HEK293 (cell line): ENCODE measurements around the gene ATG10.

ENCODE experiments used
- CTCF ChIA-PET: fragments of 350-600 bp; formaldehyde crosslinking; extraction: SDS; loops from one replicate; lab custom pipeline; 2021; ENCODE audit warnings: antibody characterized with exemption; lab: Yijun Ruan, JAX
- POLR2A ChIA-PET: fragments of 300-600 bp; formaldehyde crosslinking; extraction: SDS; loops from one replicate; lab custom pipeline; 2020; ENCODE audit warnings: antibody characterized with exemption, inconsistent platforms; lab: Yijun Ruan, JAX
- H3K27ac ChIP-seq: fragments of 200-500 bp; sonication (Bioruptor generic); 2 replicates; pipeline ENCODE4 v1.5.1; 2014; ENCODE audit warnings: low read depth, low read length, control low read depth, inconsistent platforms; ENCODE audit errors: extremely low read depth
- H3K36me3 ChIP-seq, 2 experiments: fragments of 200-500 bp in 1 of 2; sonication (Bioruptor generic) in 1 of 2; 1 replicate in 1 of 2; 2 replicates in 1 of 2; pipeline ENCODE4 v1.5.1; 2014 to 2017; ENCODE audit warnings: inconsistent platforms in 2 of 2, low read length in 2 of 2; ENCODE audit not compliant: control insufficient read depth in 2 of 2, insufficient read depth in 1 of 2
- H3K4me1 ChIP-seq: fragments of 200-500 bp; sonication (Bioruptor generic); 2 replicates; pipeline ENCODE4 v1.5.1; 2014; ENCODE audit warnings: mild to moderate bottlenecking, low read length, inconsistent platforms; ENCODE audit not compliant: control insufficient read depth, insufficient read depth
- H3K4me3 ChIP-seq: 2 replicates; pipeline ENCODE4 v1.5.1; 2011; ENCODE audit warnings: low read depth, mild to moderate bottlenecking, control low read depth, low read length, moderate library complexity
- H3K9me3 ChIP-seq: fragments of 200-500 bp; sonication (Bioruptor generic); 2 replicates; pipeline ENCODE4 v1.5.1; 2014; ENCODE audit warnings: low read depth, low read length, inconsistent platforms; ENCODE audit not compliant: control insufficient read depth, insufficient read depth
- ATF2 ChIP-seq: fragments of 450-650 bp; formaldehyde crosslinking; IDR thresholded peaks from 2 replicates; pipeline ENCODE4 v1.5.1; 2016; ENCODE audit warnings: missing biosample characterization, missing genetic modification characterization, low read depth
- SALL2 ChIP-seq: fragments of 450-650 bp; formaldehyde crosslinking; IDR thresholded peaks from 2 replicates; pipeline ENCODE4 v1.5.0; 2017; ENCODE audit warnings: missing biosample characterization, mild to moderate bottlenecking, missing genetic modification characterization, borderline replicate concordance
- ZBTB11 ChIP-seq: fragments of 450-650 bp; formaldehyde crosslinking; conservative IDR thresholded peaks from 2 replicates; pipeline ENCODE4 v1.5.1; 2016; ENCODE audit warnings: low read depth, missing biosample characterization, missing genetic modification characterization
- ZFP41 ChIP-seq: fragments of 450-650 bp; formaldehyde crosslinking; IDR thresholded peaks from 2 replicates; pipeline ENCODE4 v1.5.1; 2016; ENCODE audit warnings: missing biosample characterization, missing genetic modification characterization, borderline replicate concordance
- ZNF157 ChIP-seq: fragments of 450-650 bp; formaldehyde crosslinking; IDR thresholded peaks from 2 replicates; pipeline ENCODE4 v1.5.1; 2016; ENCODE audit warnings: missing biosample characterization, missing genetic modification characterization
- ZNF26 ChIP-seq: fragments of 450-650 bp; formaldehyde crosslinking; IDR thresholded peaks from 2 replicates; pipeline ENCODE4 v1.5.1; 2016; ENCODE audit warnings: missing biosample characterization, missing genetic modification characterization
- ZNF274 ChIP-seq, 2 experiments: fragments of 200-500 bp in 1 of 2; fragments of 450-650 bp in 1 of 2; sonication (Bioruptor generic) in 1 of 2; formaldehyde crosslinking in 1 of 2; IDR thresholded peaks; 2 replicates each; pipeline versions ENCODE4 v1.5.1 to v1.6.1; 2014 to 2016; ENCODE audit warnings: borderline replicate concordance in 1 of 2, inconsistent platforms in 1 of 2, low read length in 1 of 2, missing biosample characterization in 1 of 2, missing genetic modification characterization in 1 of 2
- ZNF335 ChIP-seq: fragments of 450-650 bp; formaldehyde crosslinking; conservative IDR thresholded peaks from 2 replicates; pipeline ENCODE4 v1.5.1; 2016; ENCODE audit warnings: missing biosample characterization, missing genetic modification characterization
- ZNF423 ChIP-seq: fragments of 450-650 bp; formaldehyde crosslinking; IDR thresholded peaks from 2 replicates; pipeline ENCODE4 v1.5.1; 2016; ENCODE audit warnings: missing biosample characterization, missing genetic modification characterization
- ZNF426 ChIP-seq: fragments of 450-650 bp; formaldehyde crosslinking; IDR thresholded peaks from 2 replicates; pipeline ENCODE4 v1.5.1; 2017; ENCODE audit warnings: missing biosample characterization, missing genetic modification characterization, mild to moderate bottlenecking, inconsistent platforms, moderate library complexity
- ZNF518A ChIP-seq: fragments of 450-650 bp; formaldehyde crosslinking; conservative IDR thresholded peaks from 2 replicates; pipeline ENCODE4 v1.5.1; 2016; ENCODE audit warnings: low read depth, missing biosample characterization, missing genetic modification characterization
- ZNF521 ChIP-seq: fragments of 450-650 bp; formaldehyde crosslinking; IDR thresholded peaks from 2 replicates; pipeline ENCODE4 v1.5.1; 2017; ENCODE audit warnings: missing biosample characterization, mild to moderate bottlenecking, missing genetic modification characterization

The ATG10 gene

DNA sequence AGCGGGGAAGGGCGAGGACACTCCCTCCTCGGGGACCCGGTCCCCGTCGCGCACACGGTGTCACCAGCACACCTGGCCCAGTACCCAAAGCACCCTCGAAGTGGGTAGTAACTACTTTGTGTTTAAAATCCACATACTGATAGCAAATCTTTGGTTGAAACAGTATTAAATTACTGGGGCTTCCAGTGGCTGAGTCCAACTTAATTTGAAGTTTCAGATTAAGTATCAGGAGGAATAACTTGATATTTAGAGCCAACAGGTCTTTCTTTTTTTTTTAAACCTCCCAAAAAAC lies 615 bp downstream of the ATG10 start:
- POLR2A ChIA-PET: interaction anchor here (1.4 kb wide), 1 partner anchor 120 kb away, joined by 4 read pairs; no protein-coding TSS in a partner anchor
- H3K27ac ChIP-seq: peak overlapping the region; percentile 94
- H3K36me3 ChIP-seq: peaks cover 3 to 10% of the 10 kb centered on the region in 2 experiments; a peak in 2 of 3 replicates
- H3K9me3 ChIP-seq: no peaks in the 10 kb centered on the region
- CTCF ChIA-PET: no interaction called here
- H3K4me3 ChIP-seq: peak overlapping the region; percentile 84
- H3K4me1 ChIP-seq: no peaks in the 10 kb centered on the region
- TF ChIP-seq ZNF518A: 0 out of 2 replicates have a peak, but pooled peaks have one; percentile 2
- no peak for TF ChIP-seq ZNF423 (tag by site-specific recombination)
- no peak for TF ChIP-seq SALL2
- peak; percentile 43 for TF ChIP-seq ZBTB11 (tag by site-specific recombination)
- no peak for TF ChIP-seq ZNF426
- no peak for TF ChIP-seq ZNF157
- TF ChIP-seq ZNF335 (tag by site-specific recombination): peak; percentile 68; the same call in 1 of the 2 replicates
- TF ChIP-seq ZNF274 (IDR thresholded peaks at IDR 0.05; ENCODE audit: low read length): no peak
- no peak for TF ChIP-seq ZNF274 (tag by site-specific recombination; IDR thresholded peaks at IDR 0.05; ENCODE audit: borderline replicate concordance)

- no peaks in the 10 kb centered on the region for H3K4me1 ChIP-seq
- CTCF ChIA-PET: interaction anchor here (0.6 to 0.7 kb wide), 3 partner anchors 50 to 196 kb away, joined by 3 to 7 read pairs (median 4); no protein-coding TSS in a partner anchor
- no peak for TF ChIP-seq ZFP41
- TF ChIP-seq ZNF26: no peak
- TF ChIP-seq ATF2 (tag by site-specific recombination): no peak
- no peak for TF ChIP-seq ZNF521 (tag by site-specific recombination)
- TF ChIP-seq, all 188 proteins: peak for 0
- Histone ChIP-seq H3K27ac (no peak overlapping the region), H3K4me3 (no peak overlapping the region), H3K9me3 (no peaks in the 10 kb centered on the region), H3K36me3 (peaks cover 3 to 13% of the 10 kb centered on the region in 2 experiments; a peak in 2 of 3 replicates)
- POLR2A ChIA-PET: interaction anchor here (0.7 to 1.2 kb wide), 2 partner anchors 8 to 114 kb away, joined by 3 to 4 read pairs; partner anchors contain the start of gene ATG10
Observed at GRCh38 chr5:81980160-81980559, 8.3 kb downstream of the ATG10 start.
